AG10803 (cell line): ENCODE data around the gene EZR.

Source experiments
- DNase-seq: peaks from one replicate; pipeline ENCODE4 v3.0.0; 2010; ENCODE audit warnings: low read depth
- H3K4me3 ChIP-seq: 2 replicates; pipeline ENCODE4 v1.5.1; 2011; ENCODE audit warnings: mild to moderate bottlenecking, low read length, control low read depth
- TF ChIP-seq, protein P1 (sequence below): conservative IDR thresholded peaks from 2 replicates; pipeline ENCODE4 v1.5.1; 2011; ENCODE audit warnings: mild to moderate bottlenecking, low read length, control low read depth, inconsistent platforms

EZR gene

DNA sequence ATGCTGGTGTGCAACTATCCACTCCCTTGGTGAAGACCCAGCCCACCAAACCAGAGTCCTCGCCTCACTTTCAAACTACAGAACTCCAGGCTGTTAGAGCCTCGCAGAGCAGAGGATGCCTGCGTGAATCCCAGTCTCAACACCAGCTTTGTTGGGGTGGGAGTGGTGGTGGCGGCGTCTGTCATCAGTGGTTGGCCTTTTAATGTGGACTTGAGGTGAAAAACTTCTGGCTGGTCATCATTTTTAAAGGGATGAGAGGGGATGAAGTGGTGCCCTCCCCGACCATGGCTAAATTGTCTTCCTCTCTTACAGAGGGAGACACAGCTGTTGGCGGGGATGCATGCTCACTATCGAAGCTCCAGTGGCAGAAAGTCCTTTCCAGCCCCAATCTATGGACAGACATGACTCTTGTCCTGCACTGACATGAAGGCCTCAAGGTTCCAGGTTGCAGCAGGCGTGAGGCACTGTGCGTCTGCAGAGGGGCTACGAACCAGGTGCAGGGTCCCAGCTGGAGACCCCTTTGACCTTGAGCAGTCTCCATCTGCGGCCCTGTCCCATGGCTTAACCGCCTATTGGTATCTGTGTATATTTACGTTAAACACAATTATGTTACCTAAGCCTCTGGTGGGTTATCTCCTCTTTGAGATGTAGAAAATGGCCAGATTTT is 54.9 kb downstream of the EZR start:
- TF ChIP-seq, protein P1, sequence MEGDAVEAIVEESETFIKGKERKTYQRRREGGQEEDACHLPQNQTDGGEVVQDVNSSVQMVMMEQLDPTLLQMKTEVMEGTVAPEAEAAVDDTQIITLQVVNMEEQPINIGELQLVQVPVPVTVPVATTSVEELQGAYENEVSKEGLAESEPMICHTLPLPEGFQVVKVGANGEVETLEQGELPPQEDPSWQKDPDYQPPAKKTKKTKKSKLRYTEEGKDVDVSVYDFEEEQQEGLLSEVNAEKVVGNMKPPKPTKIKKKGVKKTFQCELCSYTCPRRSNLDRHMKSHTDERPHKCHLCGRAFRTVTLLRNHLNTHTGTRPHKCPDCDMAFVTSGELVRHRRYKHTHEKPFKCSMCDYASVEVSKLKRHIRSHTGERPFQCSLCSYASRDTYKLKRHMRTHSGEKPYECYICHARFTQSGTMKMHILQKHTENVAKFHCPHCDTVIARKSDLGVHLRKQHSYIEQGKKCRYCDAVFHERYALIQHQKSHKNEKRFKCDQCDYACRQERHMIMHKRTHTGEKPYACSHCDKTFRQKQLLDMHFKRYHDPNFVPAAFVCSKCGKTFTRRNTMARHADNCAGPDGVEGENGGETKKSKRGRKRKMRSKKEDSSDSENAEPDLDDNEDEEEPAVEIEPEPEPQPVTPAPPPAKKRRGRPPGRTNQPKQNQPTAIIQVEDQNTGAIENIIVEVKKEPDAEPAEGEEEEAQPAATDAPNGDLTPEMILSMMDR = no peak
- DNase-seq = no peak
- no peak overlapping the region for H3K4me3 ChIP-seq

DNA sequence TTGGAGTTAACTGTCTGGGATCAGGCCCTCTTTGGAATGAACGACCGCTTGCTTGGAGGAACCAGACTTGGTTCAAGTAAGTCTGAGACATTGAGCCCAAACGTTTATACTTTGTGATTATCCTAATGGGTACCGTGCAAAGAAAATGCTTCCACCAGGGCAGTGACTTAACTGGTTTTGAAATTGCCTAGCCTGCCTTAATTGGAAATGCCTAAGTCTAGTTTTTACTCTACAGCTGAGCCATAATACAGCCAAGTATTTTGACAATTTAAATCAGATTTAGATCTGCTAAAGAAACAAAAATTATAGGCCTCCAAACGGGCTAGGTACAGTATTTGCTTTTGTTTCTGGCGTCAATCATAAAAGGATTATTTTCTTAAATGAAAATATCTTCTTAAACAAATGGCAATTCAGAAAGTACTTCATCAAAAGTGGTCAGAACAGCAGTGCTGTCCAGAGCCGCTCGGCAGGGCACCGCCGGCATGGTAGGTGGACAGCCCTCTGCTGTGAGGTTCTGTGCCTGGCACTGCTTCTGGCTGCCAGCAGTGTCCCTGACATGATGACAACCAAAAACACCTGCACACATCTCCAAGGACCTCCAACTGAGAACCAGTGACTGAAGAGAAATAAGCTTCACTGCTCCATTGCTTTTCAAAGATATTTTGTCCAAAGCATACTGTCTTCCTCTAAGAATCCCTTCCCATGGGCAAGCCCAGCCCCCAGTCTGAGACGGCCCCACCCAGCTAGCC is 55.6 kb downstream of the EZR start:
- no peak for DNase-seq
- TF ChIP-seq, protein P1 = no peak
- no peak overlapping the region for H3K4me3 ChIP-seq

DNA sequence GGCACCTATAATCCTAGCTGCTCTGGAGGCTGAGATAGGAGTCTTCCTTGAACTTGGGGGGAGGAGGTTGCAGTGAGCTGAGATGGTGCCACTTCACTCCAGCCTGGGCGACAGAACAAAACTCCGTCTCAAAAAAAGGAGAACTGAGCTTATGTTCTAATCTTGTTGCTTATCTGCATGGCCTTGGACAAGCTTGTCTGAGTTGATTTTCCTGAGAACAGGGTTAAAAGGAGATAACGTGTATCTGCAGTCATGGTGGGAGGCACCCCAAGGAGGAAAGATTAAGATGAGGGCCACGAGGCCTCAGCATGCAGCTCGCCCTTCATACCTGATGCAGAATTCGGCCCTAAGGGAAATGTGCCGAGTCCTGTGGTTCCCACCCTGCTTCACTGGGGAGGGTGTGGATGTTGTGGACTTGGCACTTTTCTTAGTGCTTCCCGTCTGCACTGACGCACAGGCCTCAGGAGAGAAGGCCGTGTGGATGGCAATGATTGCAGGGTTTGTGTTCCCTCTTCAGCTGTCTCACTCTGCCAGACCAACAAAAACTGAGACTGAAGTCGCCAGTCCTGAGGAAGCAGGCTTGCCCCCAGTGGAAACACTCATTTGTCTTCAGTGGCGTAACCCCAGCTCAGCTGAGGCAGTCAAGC is 56.3 kb downstream of the EZR start:
- no peak for DNase-seq
- H3K4me3 ChIP-seq = no peak overlapping the region
- TF ChIP-seq, protein P1 = no peak

- no peak for DNase-seq
- H3K4me3 ChIP-seq = no peak overlapping the region
- TF ChIP-seq, protein P1 = no peak
Measured at GRCh38 chr6:158761746-158762145, 57.4 kb downstream of the EZR start.

DNA sequence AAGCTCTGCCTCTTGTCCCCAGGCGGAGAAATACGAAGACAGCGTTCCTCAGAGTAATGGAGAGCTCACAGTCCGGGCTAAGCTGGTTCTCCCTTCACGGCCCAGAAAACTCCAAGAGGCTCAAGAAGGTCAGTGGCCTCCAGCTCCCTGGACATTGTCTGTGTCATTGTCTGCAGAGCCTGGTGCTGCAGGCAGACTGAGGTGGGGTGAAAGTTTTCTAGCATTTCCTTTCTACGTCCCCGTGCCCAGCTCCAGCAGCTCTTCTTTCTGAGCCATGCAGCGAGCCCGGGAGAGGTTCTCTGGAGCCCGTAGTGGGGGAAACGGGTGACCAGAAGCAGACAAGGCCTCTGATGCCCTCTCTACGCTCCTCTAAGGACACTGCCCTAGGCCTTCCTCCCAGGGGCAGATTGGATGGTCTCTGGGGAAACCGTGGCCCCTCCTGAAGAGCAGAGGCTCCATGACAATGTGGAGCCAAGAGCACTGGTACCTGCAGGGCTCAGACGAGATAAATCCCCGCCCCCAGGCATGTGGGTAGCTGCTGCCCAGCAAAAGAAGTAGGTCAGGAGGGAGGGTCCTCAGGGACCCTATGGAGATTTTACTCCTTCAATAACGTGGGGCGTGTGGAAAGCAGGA is 58.4 kb downstream of the EZR start:
- TF ChIP-seq, protein P1 = no peak
- no peak overlapping the region for H3K4me3 ChIP-seq
- DNase-seq = no peak

GRCh38 chr6:158759966-158760617 is 59.1 kb downstream of the EZR start:
- TF ChIP-seq, protein P1 = no peak
- DNase-seq = no peak
- no peak overlapping the region for H3K4me3 ChIP-seq
